Natural killer cell (primary cell): Measurements from ENCODE around the gene TXNDC9. TPM values are rescaled to one million over a fixed set of nuclear protein-coding genes. Genes with fewer than 3 reads are reported as not detected.
"Not testable (repeated sequence)": the region's sequence is repeated elsewhere in the genome, so short reads cannot be mapped to it uniquely, and the experiment has no call there.

Source experiments
- ATAC-seq, 3 donors: fragments of 150-1000 bp in 2 of 3; fragments of 200-7000 bp in 1 of 3; cut with Tn5 transposase; 1 replicate in 1 of 3; 2 replicates in 2 of 3; pipeline ENCODE4 v1.10.0; 2021; ENCODE audit warnings: mild to moderate bottlenecking in 2 of 3, moderate library complexity in 2 of 3
- DNase-seq, 2 donors: peaks; one replicate each; pipeline versions ENCODE4 v3.0.0 to v3.0.0-alpha.2; 2013 to 2021; ENCODE audit warnings: mixed read lengths in 1 of 2
- H3K27ac ChIP-seq: one replicate; pipeline ENCODE4 v1.5.1; 2013; ENCODE audit warnings: mild to moderate bottlenecking, low read length
- H3K27me3 ChIP-seq: one replicate; pipeline ENCODE4 v1.6.1; 2013; ENCODE audit warnings: low read length; ENCODE audit not compliant: control insufficient read depth, insufficient read depth
- H3K36me3 ChIP-seq: one replicate; pipeline ENCODE4 v1.6.1; 2013; ENCODE audit warnings: low read length; ENCODE audit not compliant: control insufficient read depth, insufficient read depth
- H3K4me1 ChIP-seq: one replicate; pipeline ENCODE4 v1.6.1; 2013; ENCODE audit warnings: low read length; ENCODE audit not compliant: control insufficient read depth, insufficient read depth
- H3K4me3 ChIP-seq: one replicate; pipeline ENCODE4 v1.5.1; 2013; ENCODE audit warnings: low read length
- H3K9me3 ChIP-seq: one replicate; pipeline ENCODE4 v1.6.1; 2013; ENCODE audit warnings: low read length; ENCODE audit not compliant: control insufficient read depth, insufficient read depth
- H3K27ac Mint-ChIP-seq, 2 donors: one replicate each; pipeline ENCODE4 v1.8.0; 2022; ENCODE audit warnings: mild to moderate bottlenecking in 2 of 2, mixed read lengths in 2 of 2, moderate library complexity in 1 of 2
- H3K27me3 Mint-ChIP-seq, 2 donors: one replicate each; pipeline ENCODE4 v1.8.0; 2022; ENCODE audit warnings: low read depth in 2 of 2, mixed read lengths in 2 of 2
- H3K36me3 Mint-ChIP-seq: one replicate; pipeline ENCODE4 v1.8.0; 2022; ENCODE audit warnings: mixed read lengths
- H3K4me1 Mint-ChIP-seq, 2 donors: one replicate each; pipeline ENCODE4 v1.8.0; 2022; ENCODE audit warnings: mixed read lengths in 2 of 2
- H3K4me3 Mint-ChIP-seq: one replicate; pipeline ENCODE4 v1.8.0; 2022; ENCODE audit warnings: mild to moderate bottlenecking, moderate library complexity, mixed read lengths
- H3K9me3 Mint-ChIP-seq, 2 donors: one replicate each; pipeline ENCODE4 v1.8.0; 2022; ENCODE audit warnings: mixed read lengths in 2 of 2
- WGBS: methylation state at CpG from one replicate; pipeline ENCODE4 v1.1.7; 2013; ENCODE audit warnings: missing lambda C conversion rate; ENCODE audit not compliant: insufficient coverage; 5-methylcytosine and 5-hydroxymethylcytosine counted together
- intact Hi-C: fragments of 100-400 bp; cut with micrococcal nuclease; formaldehyde crosslinking; loops from one replicate; pipeline ENCODE4 v1.14.2; 2022
- total RNA-seq, 4 donors: library from RNA; stranded (reverse); fragments of 120-200 nt in 1 of 4; gene quantifications; one replicate each; pipeline versions ENCODE4 v1.2.3 to v1.2.4, GENCODE V29; 2013 to 2022
- TF ChIP-seq, protein P1 (sequence below): fragments of 200-600 bp; IDR thresholded peaks from one replicate; pipeline ENCODE4 v1.8.0; 2022; ENCODE audit warnings: antibody characterized with exemption

The TXNDC9 gene
- total RNA-seq, 3 donors from 2014 or later (not counting 1 experiment from before 2014, with no cell fraction given), result 14.3 to 22.2 (median 18.8) TPM

DNA sequence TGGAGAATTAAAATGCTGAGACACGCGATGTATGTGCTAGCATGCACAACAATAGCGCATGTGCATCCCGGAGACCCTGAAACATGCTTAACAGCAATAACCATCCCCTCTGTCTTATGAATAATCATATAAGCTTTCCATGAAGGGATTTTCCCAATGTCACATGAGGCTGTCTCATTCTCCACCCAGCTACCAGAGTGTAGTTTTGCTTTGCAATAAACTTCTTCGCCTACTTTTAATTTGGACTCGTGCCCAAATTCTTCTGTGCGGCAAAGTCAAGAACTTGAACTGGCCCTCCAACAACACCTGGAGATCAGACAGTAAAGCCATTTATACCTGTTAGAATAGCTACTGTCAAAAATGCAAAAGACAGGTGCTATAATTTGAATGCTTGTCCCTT lies 50.6 kb downstream of the TXNDC9 start:
- no peaks in the 10 kb centered on the region for H3K9me3 ChIP-seq
- no peak overlapping the region for H3K4me3 Mint-ChIP-seq
- no peaks in the 10 kb centered on the region for H3K4me1 Mint-ChIP-seq
- no peak overlapping the region for H3K27ac ChIP-seq
- intact Hi-C loops, result no loop called here
- no peaks in the 10 kb centered on the region for H3K27me3 Mint-ChIP-seq
- no peaks in the 10 kb centered on the region for H3K27me3 ChIP-seq
- TF ChIP-seq, protein P1, sequence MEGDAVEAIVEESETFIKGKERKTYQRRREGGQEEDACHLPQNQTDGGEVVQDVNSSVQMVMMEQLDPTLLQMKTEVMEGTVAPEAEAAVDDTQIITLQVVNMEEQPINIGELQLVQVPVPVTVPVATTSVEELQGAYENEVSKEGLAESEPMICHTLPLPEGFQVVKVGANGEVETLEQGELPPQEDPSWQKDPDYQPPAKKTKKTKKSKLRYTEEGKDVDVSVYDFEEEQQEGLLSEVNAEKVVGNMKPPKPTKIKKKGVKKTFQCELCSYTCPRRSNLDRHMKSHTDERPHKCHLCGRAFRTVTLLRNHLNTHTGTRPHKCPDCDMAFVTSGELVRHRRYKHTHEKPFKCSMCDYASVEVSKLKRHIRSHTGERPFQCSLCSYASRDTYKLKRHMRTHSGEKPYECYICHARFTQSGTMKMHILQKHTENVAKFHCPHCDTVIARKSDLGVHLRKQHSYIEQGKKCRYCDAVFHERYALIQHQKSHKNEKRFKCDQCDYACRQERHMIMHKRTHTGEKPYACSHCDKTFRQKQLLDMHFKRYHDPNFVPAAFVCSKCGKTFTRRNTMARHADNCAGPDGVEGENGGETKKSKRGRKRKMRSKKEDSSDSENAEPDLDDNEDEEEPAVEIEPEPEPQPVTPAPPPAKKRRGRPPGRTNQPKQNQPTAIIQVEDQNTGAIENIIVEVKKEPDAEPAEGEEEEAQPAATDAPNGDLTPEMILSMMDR, result no peak
- H3K36me3 ChIP-seq, result no peaks in the 10 kb centered on the region
- H3K4me3 ChIP-seq, result no peak overlapping the region
- 100% methylated on average over 7 of the region's 7 CpGs for WGBS
- ATAC-seq (no peak), DNase-seq (no peak)
- peaks cover 4% of the 10 kb centered on the region for H3K36me3 Mint-ChIP-seq
- H3K4me1 ChIP-seq, result no peaks in the 10 kb centered on the region
- no peaks in the 10 kb centered on the region for H3K9me3 Mint-ChIP-seq
- H3K27ac Mint-ChIP-seq, result no peak overlapping the region

DNA sequence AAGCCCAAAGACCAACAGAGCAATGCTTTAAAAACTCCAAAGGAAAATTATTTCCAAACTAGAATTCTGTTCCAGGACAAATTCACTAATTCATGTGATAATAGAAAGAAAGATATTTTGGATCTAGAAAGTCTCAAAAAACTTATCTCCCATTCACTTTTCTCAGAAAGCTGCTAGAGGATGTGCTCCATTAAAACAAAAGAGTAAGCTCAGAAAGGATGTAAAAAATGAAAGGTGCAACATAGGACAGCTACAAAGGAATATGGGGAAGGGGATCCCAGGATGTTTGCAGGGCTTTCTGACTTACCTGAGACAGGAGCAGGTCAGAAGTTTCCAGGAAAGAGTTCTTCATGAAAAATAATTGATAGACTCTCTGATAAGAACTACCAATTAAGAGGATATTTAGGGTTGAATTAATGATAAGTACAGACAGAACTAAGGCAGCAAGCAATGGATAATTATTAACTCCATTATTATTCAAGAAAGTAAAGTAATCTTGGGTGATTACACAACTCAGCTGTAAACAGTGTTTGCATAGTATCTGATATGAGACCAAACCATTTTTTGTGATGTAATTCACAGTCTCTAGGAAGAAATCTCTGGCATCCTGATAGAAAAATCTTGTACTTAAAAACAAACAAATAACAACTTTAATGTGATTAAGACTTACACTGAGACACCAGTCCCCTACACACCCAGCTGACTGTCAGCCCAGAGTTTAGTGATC lies 56.0 kb downstream of the TXNDC9 start:
- Mint-ChIP-seq H3K27me3 (peaks cover 0 to 2% of the 10 kb centered on the region in 2 donors), H3K27ac (no peak overlapping the region), H3K36me3 (no peaks in the 10 kb centered on the region), H3K4me3 (no peak overlapping the region), H3K9me3 (peaks cover 0 to 6% of the 10 kb centered on the region in 2 donors), H3K4me1 (no peaks in the 10 kb centered on the region)
- H3K4me3 ChIP-seq, result no peak overlapping the region
- DNase-seq (no peak), ATAC-seq (no peak)
- no peaks in the 10 kb centered on the region for H3K36me3 ChIP-seq
- no peak overlapping the region for H3K27ac ChIP-seq
- TF ChIP-seq, protein P1, result no peak
- no peaks in the 10 kb centered on the region for H3K9me3 ChIP-seq
- no peaks in the 10 kb centered on the region for H3K4me1 ChIP-seq
- no peaks in the 10 kb centered on the region for H3K27me3 ChIP-seq
- intact Hi-C loops, result no loop called here

DNA sequence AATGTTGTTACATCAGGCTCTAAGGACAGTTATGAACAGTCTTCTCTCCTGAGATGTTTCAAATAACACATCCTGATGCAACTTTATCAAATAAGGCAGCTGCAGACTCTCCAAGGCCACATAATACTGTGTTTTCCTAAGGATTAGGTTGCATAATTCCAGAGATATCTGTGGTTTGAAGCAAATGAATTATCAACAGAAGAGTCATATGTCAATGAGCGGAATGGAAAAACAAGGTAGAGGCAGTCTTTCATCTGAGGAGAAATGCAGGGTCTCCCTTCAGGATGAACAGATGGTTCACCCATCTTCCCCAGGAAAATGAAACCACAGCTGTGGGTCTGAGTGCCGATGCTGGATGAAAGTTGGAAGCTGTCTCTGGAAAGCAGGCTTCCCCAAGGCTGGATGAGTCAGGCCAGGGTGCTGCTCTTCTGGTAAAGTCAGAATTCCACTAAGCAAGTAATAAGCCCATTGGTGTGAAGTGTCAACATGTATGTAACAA lies 57.3 kb downstream of the TXNDC9 start:
- Mint-ChIP-seq H3K36me3 (no peaks in the 10 kb centered on the region), H3K4me3 (no peak overlapping the region), H3K9me3 (peaks cover 0 to 6% of the 10 kb centered on the region in 2 donors), H3K27me3 (peaks cover 0 to 2% of the 10 kb centered on the region in 2 donors), H3K27ac (no peak overlapping the region), H3K4me1 (no peaks in the 10 kb centered on the region)
- no peaks in the 10 kb centered on the region for H3K4me1 ChIP-seq
- intact Hi-C loops, result no loop called here
- no peaks in the 10 kb centered on the region for H3K36me3 ChIP-seq
- WGBS, result 100% methylated on average over 2 of the region's 2 CpGs
- DNase-seq, result no peak
- no peak for ATAC-seq
- H3K27ac ChIP-seq, result no peak overlapping the region
- H3K9me3 ChIP-seq, result no peaks in the 10 kb centered on the region
- H3K27me3 ChIP-seq, result no peaks in the 10 kb centered on the region
- H3K4me3 ChIP-seq, result no peak overlapping the region
- TF ChIP-seq, protein P1, result no peak

DNA sequence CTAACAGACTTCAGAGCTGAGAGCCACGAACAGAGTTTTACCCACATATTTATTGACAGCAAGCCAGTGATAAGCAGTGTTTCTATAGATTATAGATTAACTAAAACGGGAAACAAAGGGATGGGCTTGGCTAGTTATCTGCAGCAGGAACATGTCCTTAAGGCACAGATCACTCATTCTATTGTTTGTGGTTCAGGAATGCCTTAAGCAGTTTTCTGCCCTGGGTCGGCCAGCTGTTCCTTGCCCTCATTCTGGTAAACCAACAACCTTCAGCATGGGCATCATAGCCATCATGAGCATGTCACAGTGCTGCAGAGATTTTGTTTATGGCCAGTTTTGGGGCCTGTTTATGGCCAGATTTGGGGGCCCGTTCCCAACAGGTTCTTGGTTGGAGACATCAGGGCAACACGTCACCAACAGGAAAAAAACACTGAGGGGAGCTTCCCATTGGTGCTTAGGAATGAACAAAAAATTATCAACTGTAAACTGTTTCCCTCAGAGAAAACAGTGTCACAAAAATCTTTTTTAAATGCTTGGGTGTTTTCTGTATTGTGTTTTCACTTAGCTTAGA lies 57.9 kb downstream of the TXNDC9 start:
- H3K36me3 Mint-ChIP-seq, H3K4me1 Mint-ChIP-seq, H3K36me3 ChIP-seq, H3K4me1 ChIP-seq, H3K27me3 ChIP-seq, H3K27ac ChIP-seq, H3K27ac Mint-ChIP-seq, H3K27me3 Mint-ChIP-seq, DNase-seq, H3K9me3 ChIP-seq, intact Hi-C loops, H3K9me3 Mint-ChIP-seq, H3K4me3 Mint-ChIP-seq, ATAC-seq, H3K4me3 ChIP-seq: not testable (repeated sequence)
- 97% methylated on average over 4 of the region's 5 CpGs for WGBS
